Chondrocyte (in vitro differentiated cells): ENCODE measurements around the gene GRID2. TPM values are rescaled to one million over a fixed set of nuclear protein-coding genes. Genes with fewer than 3 reads are reported as not detected.
A peak's percentile ranks its signal among the peaks of the same experiment; 100 is the strongest.

Experiments used
- DNase-seq: peaks from one replicate; pipeline ENCODE4 v3.0.0; 2021; ENCODE audit warnings: mixed read lengths, low spot score
- H3K27ac Mint-ChIP-seq: one replicate; pipeline ENCODE4 v1.8.0; 2021; ENCODE audit warnings: mild to moderate bottlenecking, moderate library complexity, mixed read lengths; ENCODE audit not compliant: unreplicated experiment
- H3K27me3 Mint-ChIP-seq: 2 replicates; pipeline ENCODE4 v1.8.0; 2021; ENCODE audit warnings: low read depth, mixed read lengths
- H3K36me3 Mint-ChIP-seq: 2 replicates; pipeline ENCODE4 v1.8.0; 2021; ENCODE audit warnings: low read depth, mixed read lengths
- H3K4me1 Mint-ChIP-seq: 2 replicates; pipeline ENCODE4 v1.8.0; 2021; ENCODE audit warnings: low read depth, mild to moderate bottlenecking, mixed read lengths
- H3K4me3 Mint-ChIP-seq: one replicate; pipeline ENCODE4 v1.8.0; 2021; ENCODE audit warnings: mild to moderate bottlenecking, moderate library complexity, mixed read lengths; ENCODE audit not compliant: unreplicated experiment
- H3K9me3 Mint-ChIP-seq: 2 replicates; pipeline ENCODE4 v1.8.0; 2021; ENCODE audit warnings: low read depth, mixed read lengths
- total RNA-seq: library from RNA; stranded (reverse); gene quantifications from 3 replicates; pipeline ENCODE4 v1.2.1, GENCODE V29; 2021
- TF ChIP-seq, protein P1 (sequence below): fragments of 200-600 bp; sonication (generic); IDR thresholded peaks from 2 replicates; pipeline ENCODE4 v1.5.0; 2021; ENCODE audit warnings: antibody characterized with exemption, mild to moderate bottlenecking, moderate library complexity

The GRID2 gene
- total RNA-seq, 1 donor from 2014 or later = not detected

DNA sequence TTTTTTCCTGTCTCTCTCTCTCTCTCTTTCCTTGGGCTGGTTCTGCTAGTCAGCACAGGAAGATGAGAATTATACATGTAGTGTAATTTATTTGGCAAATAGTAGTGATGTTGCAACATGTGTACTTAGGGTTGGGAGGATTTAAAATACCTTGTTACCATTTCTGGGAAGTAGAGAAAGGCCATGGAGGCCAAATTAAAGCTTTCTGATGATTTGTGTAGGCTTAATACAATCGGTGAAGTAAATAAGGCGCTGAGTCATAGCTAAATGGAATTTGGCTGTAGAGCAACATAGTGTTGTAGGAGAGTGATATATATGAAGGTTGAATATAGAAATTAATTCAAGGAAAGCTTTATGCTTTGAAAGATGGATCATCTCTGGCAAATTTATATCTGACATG is 295.3 kb downstream of the GRID2 start:
- Mint-ChIP-seq H3K27ac (no peak overlapping the region), H3K4me3 (no peak overlapping the region), H3K27me3 (peaks cover 12% of the 10 kb centered on the region), H3K4me1 (no peaks in the 10 kb centered on the region), H3K9me3 (no peaks in the 10 kb centered on the region), H3K36me3 (no peaks in the 10 kb centered on the region)
- TF ChIP-seq, protein P1, sequence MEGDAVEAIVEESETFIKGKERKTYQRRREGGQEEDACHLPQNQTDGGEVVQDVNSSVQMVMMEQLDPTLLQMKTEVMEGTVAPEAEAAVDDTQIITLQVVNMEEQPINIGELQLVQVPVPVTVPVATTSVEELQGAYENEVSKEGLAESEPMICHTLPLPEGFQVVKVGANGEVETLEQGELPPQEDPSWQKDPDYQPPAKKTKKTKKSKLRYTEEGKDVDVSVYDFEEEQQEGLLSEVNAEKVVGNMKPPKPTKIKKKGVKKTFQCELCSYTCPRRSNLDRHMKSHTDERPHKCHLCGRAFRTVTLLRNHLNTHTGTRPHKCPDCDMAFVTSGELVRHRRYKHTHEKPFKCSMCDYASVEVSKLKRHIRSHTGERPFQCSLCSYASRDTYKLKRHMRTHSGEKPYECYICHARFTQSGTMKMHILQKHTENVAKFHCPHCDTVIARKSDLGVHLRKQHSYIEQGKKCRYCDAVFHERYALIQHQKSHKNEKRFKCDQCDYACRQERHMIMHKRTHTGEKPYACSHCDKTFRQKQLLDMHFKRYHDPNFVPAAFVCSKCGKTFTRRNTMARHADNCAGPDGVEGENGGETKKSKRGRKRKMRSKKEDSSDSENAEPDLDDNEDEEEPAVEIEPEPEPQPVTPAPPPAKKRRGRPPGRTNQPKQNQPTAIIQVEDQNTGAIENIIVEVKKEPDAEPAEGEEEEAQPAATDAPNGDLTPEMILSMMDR = no peak
- no peak for DNase-seq

DNA sequence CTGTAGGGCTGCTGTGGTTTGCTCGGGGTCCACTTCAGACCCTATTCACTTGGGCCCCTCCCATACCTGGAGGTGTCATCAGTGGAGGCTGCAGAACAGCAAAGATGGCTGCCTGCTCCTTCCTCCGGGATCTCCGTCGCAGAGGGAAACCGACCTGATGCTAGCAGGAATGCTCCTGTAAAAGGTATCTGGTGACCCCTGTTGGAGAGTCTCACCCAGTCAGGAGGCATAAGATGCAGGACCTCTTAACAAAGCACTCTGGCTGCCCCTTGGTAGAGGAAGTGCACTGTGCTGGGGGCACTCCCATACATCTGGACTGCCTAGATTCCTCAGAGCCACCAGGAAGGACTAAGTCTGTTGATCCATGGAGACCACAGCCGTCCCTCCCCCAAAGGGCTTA is 296.9 kb downstream of the GRID2 start:
- TF ChIP-seq, protein P1 = no peak
- Mint-ChIP-seq H3K27ac (no peak overlapping the region), H3K4me1 (no peaks in the 10 kb centered on the region), H3K9me3 (no peaks in the 10 kb centered on the region), H3K27me3 (peaks cover 12% of the 10 kb centered on the region), H3K36me3 (no peaks in the 10 kb centered on the region), H3K4me3 (no peak overlapping the region)
- DNase-seq = peak; percentile 47

DNA sequence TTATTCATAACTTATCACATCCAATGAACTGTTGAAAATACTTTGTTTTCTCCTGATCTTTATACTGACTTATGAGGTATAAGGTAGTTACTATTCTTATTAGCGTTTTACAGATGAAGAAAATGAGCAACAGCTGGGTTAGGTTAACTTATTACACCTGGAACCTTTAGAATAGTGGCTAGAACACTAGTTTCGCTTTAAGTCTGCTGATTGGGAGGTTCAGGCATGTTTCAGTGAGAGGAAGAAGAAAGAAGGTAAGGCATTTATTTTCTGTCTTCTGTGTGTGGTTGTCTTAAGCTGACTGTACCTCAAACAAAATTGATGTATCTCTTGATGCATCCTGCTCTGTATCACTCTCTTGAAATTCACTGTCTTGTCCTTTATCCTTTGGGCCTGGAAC is 302.5 kb downstream of the GRID2 start:
- H3K27ac Mint-ChIP-seq = no peak overlapping the region
- no peak overlapping the region for H3K4me3 Mint-ChIP-seq
- H3K9me3 Mint-ChIP-seq = no peaks in the 10 kb centered on the region
- H3K27me3 Mint-ChIP-seq = peaks cover 7% of the 10 kb centered on the region
- no peak for DNase-seq
- no peaks in the 10 kb centered on the region for H3K4me1 Mint-ChIP-seq
- TF ChIP-seq, protein P1 = no peak
- no peaks in the 10 kb centered on the region for H3K36me3 Mint-ChIP-seq

DNA sequence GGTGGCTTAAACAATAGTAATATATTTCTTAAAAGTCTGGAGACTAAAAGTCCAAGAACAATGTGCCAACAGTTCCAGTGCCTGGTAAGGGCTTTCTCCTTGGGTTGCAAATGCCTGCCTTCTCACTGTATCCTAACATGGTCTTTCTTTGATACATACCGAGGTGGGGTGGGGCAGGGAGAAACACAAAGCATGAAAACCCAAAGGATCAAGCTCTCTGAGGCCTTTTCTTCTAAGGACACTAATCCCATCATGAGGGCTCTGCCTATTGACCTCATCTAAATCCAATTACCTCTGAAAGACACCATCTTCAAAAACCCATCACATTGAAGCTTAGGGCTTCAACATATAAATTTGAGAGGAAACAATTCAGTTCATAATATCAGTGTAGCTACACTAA is 311.3 kb downstream of the GRID2 start:
- no peak overlapping the region for H3K27ac Mint-ChIP-seq
- TF ChIP-seq, protein P1 = no peak
- H3K4me3 Mint-ChIP-seq = no peak overlapping the region
- H3K36me3 Mint-ChIP-seq = no peaks in the 10 kb centered on the region
- no peak for DNase-seq
- peaks cover 7% of the 10 kb centered on the region for H3K27me3 Mint-ChIP-seq
- H3K9me3 Mint-ChIP-seq = peaks cover 7% of the 10 kb centered on the region
- no peaks in the 10 kb centered on the region for H3K4me1 Mint-ChIP-seq

DNA sequence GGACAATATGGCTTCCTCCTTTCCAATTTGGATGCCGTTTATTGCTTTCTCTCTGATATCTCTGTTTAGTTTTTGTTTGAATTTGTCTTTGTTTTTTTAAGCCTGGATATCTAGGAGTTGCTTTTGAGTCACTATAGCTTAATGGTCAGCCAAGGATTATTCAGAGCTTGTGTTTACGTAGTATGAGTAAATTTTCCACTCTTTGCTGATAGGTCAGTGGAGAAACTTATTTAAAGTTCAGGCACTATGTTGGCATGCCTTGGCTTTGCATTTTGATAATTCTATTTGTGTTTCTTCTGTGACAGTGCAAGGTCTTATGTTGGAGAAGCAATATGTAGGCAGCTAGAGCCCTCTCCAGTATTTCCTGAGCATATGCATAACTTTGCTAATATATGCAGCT is 315.2 kb downstream of the GRID2 start:
- Mint-ChIP-seq H3K4me3 (no peak overlapping the region), H3K4me1 (no peaks in the 10 kb centered on the region), H3K27ac (no peak overlapping the region), H3K27me3 (peaks cover 2% of the 10 kb centered on the region), H3K36me3 (no peaks in the 10 kb centered on the region), H3K9me3 (peaks cover 7% of the 10 kb centered on the region)
- DNase-seq = no peak
- TF ChIP-seq, protein P1 = no peak
